ENCODE results near the gene SORCS2.

DNA sequence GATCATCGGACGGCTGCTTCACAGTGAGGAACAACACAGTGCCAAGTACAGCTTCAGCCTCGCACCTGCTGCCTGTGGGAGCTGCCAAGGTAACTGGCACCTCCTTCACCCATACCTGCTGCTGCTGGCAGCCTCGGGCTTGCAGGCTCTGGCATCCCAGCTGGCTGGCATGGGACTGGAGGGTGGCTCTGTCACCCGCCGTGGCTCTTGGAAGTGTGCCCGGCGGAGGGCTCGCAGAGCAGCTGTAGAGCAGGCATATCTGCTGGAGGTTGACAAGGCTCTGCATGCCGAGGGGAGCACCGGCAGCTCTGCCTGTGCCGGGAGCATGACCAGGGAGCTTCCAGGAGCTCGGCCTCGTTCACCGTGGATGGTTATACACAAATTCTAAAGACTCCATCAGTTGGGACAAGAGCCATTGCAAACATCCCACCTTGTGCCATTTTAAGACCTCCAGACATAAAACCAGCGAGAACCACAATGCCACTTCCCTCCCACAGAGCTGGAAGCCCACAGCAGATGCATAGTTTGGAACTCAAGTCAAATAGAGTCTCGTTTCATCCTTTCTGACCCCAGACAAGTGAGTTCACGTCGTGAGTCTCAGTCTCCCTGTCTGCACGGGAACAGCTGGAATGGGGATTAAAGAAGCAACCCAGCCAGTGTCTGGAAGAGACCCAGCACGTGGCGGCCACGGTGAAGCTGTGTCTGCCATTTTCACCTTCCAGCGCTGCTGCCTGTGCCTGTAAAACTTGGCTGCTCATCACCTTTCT is 326.7 kb downstream of the SORCS2 start:
- no peak for TF ChIP-seq GATA2 (IDR thresholded peaks at IDR 0.05; ENCODE audit: low read depth, low read length)
- TF ChIP-seq GATA3 (IDR thresholded peaks at IDR 0.05; ENCODE audit: low read depth, low read length): no peak

All from SH-SY5Y (cell line).